Smooth muscle cell (in vitro differentiated cells): ENCODE results near the gene CACNA1H. TPM values are rescaled to one million over a fixed set of nuclear protein-coding genes. Genes with fewer than 3 reads are reported as not detected.

ENCODE experiments used
- DNase-seq: peaks from one replicate; lab custom pipeline; 2025; ENCODE audit not compliant: unreplicated experiment; lab: John Stamatoyannopoulos, UW
- H2AFZ ChIP-seq: fragments of 200-600 bp; sonication (generic); 2 replicates; pipeline ENCODE4 v1.6.0; 2016; ENCODE audit warnings: antibody characterized with exemption, low read depth, mild to moderate bottlenecking
- H3F3A ChIP-seq: fragments of 200-600 bp; sonication (generic); 2 replicates; pipeline ENCODE4 v1.6.0; 2017; ENCODE audit warnings: antibody characterized with exemption, low read depth
- H3K27ac ChIP-seq: fragments of 200-600 bp; sonication (generic); 2 replicates; pipeline ENCODE4 v1.5.1; 2016; ENCODE audit warnings: low read depth, mild to moderate bottlenecking
- H3K27me3 ChIP-seq: fragments of 200-600 bp; sonication (generic); 2 replicates; pipeline ENCODE4 v1.6.1; 2016; ENCODE audit warnings: low read depth, mild to moderate bottlenecking
- H3K36me3 ChIP-seq: fragments of 200-600 bp; sonication (generic); 2 replicates; pipeline ENCODE4 v1.5.1; 2016; ENCODE audit warnings: low read depth
- H3K4me1 ChIP-seq: fragments of 200-600 bp; sonication (generic); 2 replicates; pipeline ENCODE4 v1.5.1; 2016; ENCODE audit warnings: low read depth
- H3K4me2 ChIP-seq: fragments of 200-600 bp; sonication (generic); 2 replicates; pipeline ENCODE4 v1.6.0; 2016; ENCODE audit warnings: mild to moderate bottlenecking
- H3K4me3 ChIP-seq: fragments of 200-600 bp; sonication (generic); 2 replicates; pipeline ENCODE4 v1.5.1; 2016; ENCODE audit warnings: mild to moderate bottlenecking
- H3K79me2 ChIP-seq: fragments of 200-600 bp; sonication (generic); 2 replicates; pipeline ENCODE4 v1.6.0; 2016; ENCODE audit warnings: low read depth, mild to moderate bottlenecking
- H3K9ac ChIP-seq: fragments of 200-600 bp; sonication (generic); 2 replicates; pipeline ENCODE4 v1.6.0; 2016; ENCODE audit warnings: low read depth
- H3K9me3 ChIP-seq: fragments of 200-600 bp; sonication (generic); replicated peaks from 2 replicates; pipeline ENCODE4 v1.5.1; 2016; ENCODE audit warnings: low read depth
- H4K20me1 ChIP-seq: fragments of 200-600 bp; sonication (generic); 2 replicates; pipeline ENCODE4 v1.6.0; 2016; ENCODE audit warnings: low read depth
- WGBS: methylation state at CpG from one replicate; pipeline ENCODE4 v1.1.7; 2016; ENCODE audit warnings: low lambda C conversion rate; 5-methylcytosine and 5-hydroxymethylcytosine counted together
- polyA plus RNA-seq: library from polyadenylated mRNA; unstranded; fragments of >200 nt; fragmentation: Nextera tagmentation; extraction: Ambion mirVana; gene quantifications from 2 replicates; pipeline ENCODE4 v1.2.1, GENCODE V29; 2016
- total RNA-seq: library from RNA; depleted of rRNA; stranded (reverse); fragments of >200 nt; gene quantifications from 2 replicates; pipeline ENCODE4 v1.2.3, GENCODE V29; 2014
- TF ChIP-seq, protein P1 (sequence below): fragments of 200-600 bp; sonication (generic); IDR thresholded peaks from 2 replicates; pipeline ENCODE4 v1.5.1; 2017; ENCODE audit warnings: borderline replicate concordance, mild to moderate bottlenecking, antibody characterized with exemption; ENCODE audit not compliant: insufficient read depth, poor library complexity, severe bottlenecking

CACNA1H gene
- total and polyA plus RNA-seq, 2 experiments from 2014 or later, result 1.7 to 2.6 TPM

GRCh38 chr16:1177053-1177452, 24.1 kb downstream of the CACNA1H start:
- Histone ChIP-seq H3K27ac (no peak overlapping the region), H4K20me1 (no peaks in the 10 kb centered on the region), H3K9ac (no peak overlapping the region), H3K4me1 (no peaks in the 10 kb centered on the region), H3K36me3 (no peaks in the 10 kb centered on the region), H3K79me2 (no peaks in the 10 kb centered on the region), H3K9me3 (no peaks in the 10 kb centered on the region), H2AFZ (no peak overlapping the region), H3F3A (no peaks in the 10 kb centered on the region), H3K27me3 (no peaks in the 10 kb centered on the region), H3K4me3 (no peak overlapping the region), H3K4me2 (no peak overlapping the region)
- 94% methylated on average over 19 of the region's 19 CpGs for WGBS
- no peak for DNase-seq
- TF ChIP-seq, protein P1, sequence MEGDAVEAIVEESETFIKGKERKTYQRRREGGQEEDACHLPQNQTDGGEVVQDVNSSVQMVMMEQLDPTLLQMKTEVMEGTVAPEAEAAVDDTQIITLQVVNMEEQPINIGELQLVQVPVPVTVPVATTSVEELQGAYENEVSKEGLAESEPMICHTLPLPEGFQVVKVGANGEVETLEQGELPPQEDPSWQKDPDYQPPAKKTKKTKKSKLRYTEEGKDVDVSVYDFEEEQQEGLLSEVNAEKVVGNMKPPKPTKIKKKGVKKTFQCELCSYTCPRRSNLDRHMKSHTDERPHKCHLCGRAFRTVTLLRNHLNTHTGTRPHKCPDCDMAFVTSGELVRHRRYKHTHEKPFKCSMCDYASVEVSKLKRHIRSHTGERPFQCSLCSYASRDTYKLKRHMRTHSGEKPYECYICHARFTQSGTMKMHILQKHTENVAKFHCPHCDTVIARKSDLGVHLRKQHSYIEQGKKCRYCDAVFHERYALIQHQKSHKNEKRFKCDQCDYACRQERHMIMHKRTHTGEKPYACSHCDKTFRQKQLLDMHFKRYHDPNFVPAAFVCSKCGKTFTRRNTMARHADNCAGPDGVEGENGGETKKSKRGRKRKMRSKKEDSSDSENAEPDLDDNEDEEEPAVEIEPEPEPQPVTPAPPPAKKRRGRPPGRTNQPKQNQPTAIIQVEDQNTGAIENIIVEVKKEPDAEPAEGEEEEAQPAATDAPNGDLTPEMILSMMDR, result no peak

- Histone ChIP-seq H3F3A (no peaks in the 10 kb centered on the region), H3K4me1 (no peaks in the 10 kb centered on the region), H3K27ac (no peak overlapping the region), H3K79me2 (no peaks in the 10 kb centered on the region), H3K36me3 (no peaks in the 10 kb centered on the region), H4K20me1 (no peaks in the 10 kb centered on the region), H3K9ac (no peak overlapping the region), H3K9me3 (no peaks in the 10 kb centered on the region), H3K27me3 (no peaks in the 10 kb centered on the region), H3K4me2 (no peak overlapping the region), H2AFZ (no peak overlapping the region), H3K4me3 (no peak overlapping the region)
- 93% methylated on average over 8 of the region's 13 CpGs for WGBS
- DNase-seq, result no peak
- TF ChIP-seq, protein P1, result no peak
These were observed 24.8 kb downstream of the CACNA1H start for GRCh38 chr16:1177750-1178149.

DNA sequence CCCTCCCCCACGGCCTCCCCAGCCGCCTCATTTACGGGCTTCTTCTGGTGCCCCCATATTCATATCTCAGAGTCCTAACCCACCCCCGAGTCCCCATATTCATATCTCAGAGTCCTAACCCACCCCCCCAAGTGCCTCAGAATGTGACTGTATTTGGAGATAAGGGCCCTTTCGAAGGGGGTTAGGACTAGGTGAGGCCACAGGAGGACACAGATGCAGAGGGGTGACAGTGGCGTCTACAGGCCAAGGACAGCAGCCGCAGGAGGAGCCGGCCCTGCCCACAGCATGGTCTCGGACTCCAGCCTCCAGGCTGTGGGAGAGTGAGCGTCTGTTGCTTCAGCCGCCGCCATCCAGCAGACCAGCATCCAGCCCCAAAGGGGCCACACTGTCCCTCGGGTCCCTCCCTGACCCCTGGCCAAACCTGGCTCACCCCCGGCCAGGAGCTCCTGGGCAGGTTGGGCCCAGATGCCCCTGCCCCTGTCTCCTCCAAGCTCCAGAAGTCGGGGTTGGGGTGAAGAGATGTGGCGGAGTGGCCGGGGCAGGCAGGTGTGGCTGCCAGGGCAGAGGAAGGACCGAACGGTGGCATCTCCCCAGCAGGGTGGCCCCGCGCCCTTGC, 25.5 kb downstream of the CACNA1H start:
- H4K20me1 ChIP-seq, result no peaks in the 10 kb centered on the region
- H3K27ac ChIP-seq, result no peak overlapping the region
- H3K4me3 ChIP-seq, result no peak overlapping the region
- H2AFZ ChIP-seq, result no peak overlapping the region
- no peak overlapping the region for H3K4me2 ChIP-seq
- H3K27me3 ChIP-seq, result no peaks in the 10 kb centered on the region
- no peaks in the 10 kb centered on the region for H3F3A ChIP-seq
- no peak for DNase-seq
- 87% methylated on average over 14 of the region's 21 CpGs for WGBS
- no peak overlapping the region for H3K9ac ChIP-seq
- no peaks in the 10 kb centered on the region for H3K79me2 ChIP-seq
- no peaks in the 10 kb centered on the region for H3K36me3 ChIP-seq
- no peaks in the 10 kb centered on the region for H3K9me3 ChIP-seq
- no peaks in the 10 kb centered on the region for H3K4me1 ChIP-seq
- TF ChIP-seq, protein P1, result no peak
